Measurements from ENCODE around the gene EARS2. TPM values are rescaled to one million over a fixed set of nuclear protein-coding genes. Genes with fewer than 3 reads are reported as not detected.

Gene EARS2
- total and polyA plus RNA-seq, 8 donors: 7.8 to 176 (median 18.3) TPM

DNA sequence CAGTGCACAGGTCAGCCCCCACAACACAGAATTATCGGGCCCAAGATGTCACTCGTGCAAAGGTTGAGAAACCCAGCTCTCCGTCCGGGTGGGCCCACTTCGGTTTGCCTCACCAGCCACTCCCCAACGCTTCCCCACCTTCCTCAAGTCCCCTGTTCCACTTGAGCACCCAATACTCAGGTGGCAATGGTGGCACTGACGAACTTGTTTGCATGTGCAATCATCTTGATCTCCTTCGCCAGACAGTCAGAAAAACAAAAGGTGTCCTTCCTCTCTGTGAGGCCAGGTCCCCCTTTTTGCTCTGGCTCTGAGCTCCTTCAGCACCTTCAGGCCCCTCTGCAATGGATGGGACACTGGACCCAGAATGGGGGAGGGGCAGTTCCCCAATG is 50.5 kb downstream of the EARS2 start:
- peak overlapping the region in 2 of 5 donors; percentile 8 to 15 for H3K27ac ChIP-seq
- H3K27me3 ChIP-seq: no peaks in the 10 kb centered on the region
- no peaks in the 10 kb centered on the region for H3K36me3 ChIP-seq
- intact Hi-C loops (cut with DNase I; ENCODE audit: low total_unique reads): no loop called here
- no peak overlapping the region for H3K4me3 ChIP-seq
- TF ChIP-seq POLR2AphosphoS5 (IDR thresholded peaks at IDR 0.05) (no peak), CTCF (IDR thresholded peaks at IDR 0.05) (no peak), POLR2A (IDR thresholded peaks at IDR 0.05) (no peak), EP300 (IDR thresholded peaks at IDR 0.05) (no peak)
- WGBS, 5 donors: 91 to 95% (median 92%) methylated on average over 8 of the region's 8 CpGs
- no peak for DNase-seq
- no peaks in the 10 kb centered on the region for H3K9me3 ChIP-seq
- H3K4me1 ChIP-seq: peaks cover 45 to 86% (median 73%) of the 10 kb centered on the region in 4 donors

- intact Hi-C loops (cut with DNase I; ENCODE audit: low total_unique reads): no loop called here
- Histone ChIP-seq H3K27me3 (no peaks in the 10 kb centered on the region), H3K9me3 (no peaks in the 10 kb centered on the region), H3K4me3 (no peak overlapping the region), H3K27ac (peak overlapping the region in 1 of 5 donors; percentile 77), H3K36me3 (no peaks in the 10 kb centered on the region), H3K4me1 (peaks cover 50 to 87% (median 80%) of the 10 kb centered on the region in 4 donors)
- no peak for DNase-seq
- TF ChIP-seq POLR2A (IDR thresholded peaks at IDR 0.05) (no peak), EP300 (IDR thresholded peaks at IDR 0.05) (no peak), POLR2AphosphoS5 (IDR thresholded peaks at IDR 0.05) (no peak), CTCF (IDR thresholded peaks at IDR 0.05) (no peak)
- 75 to 88% (median 85%) methylated on average over 7 of the region's 7 CpGs for WGBS, 5 donors
Observed at GRCh38 chr16:23505671-23506605, 51.2 kb downstream of the EARS2 start.

DNA sequence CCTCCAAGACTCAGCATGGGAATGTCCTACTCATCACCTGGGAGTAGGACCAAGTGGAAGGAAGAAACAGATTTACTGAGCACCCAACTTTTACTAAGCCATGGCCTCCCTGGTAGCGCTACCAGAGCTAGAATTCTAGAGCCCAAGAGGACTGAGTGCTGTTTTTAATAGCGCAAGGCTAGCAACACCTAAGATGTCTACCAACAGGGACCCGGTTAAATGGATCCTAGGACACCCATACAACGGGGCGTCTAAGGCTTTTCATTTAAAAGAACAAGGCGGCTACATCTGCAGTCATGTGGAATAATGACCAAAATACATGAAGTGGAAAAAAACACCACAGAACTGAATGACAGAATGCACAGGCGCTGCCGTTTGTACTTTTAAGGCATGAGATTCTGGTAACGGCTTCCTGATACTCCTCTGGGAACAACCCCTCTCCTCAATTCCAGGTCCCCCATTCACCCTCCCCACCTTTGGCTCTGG is 51.9 kb downstream of the EARS2 start:
- 88 to 97% (median 92%) methylated on average over 9 of the region's 9 CpGs for WGBS, 5 donors
- H3K27ac ChIP-seq: peak overlapping the region in 4 of 5 donors; percentile 18 to 77 (median 58)
- no peaks in the 10 kb centered on the region for H3K27me3 ChIP-seq
- no peak for DNase-seq
- peaks cover 57 to 94% (median 85%) of the 10 kb centered on the region in 4 donors for H3K4me1 ChIP-seq
- H3K9me3 ChIP-seq: no peaks in the 10 kb centered on the region
- peaks cover 0 to 3% (median 0%) of the 10 kb centered on the region in 4 donors for H3K36me3 ChIP-seq
- no peak for TF ChIP-seq EP300 (IDR thresholded peaks at IDR 0.05)
- no peak for TF ChIP-seq POLR2AphosphoS5 (IDR thresholded peaks at IDR 0.05)
- no peak for TF ChIP-seq POLR2A (IDR thresholded peaks at IDR 0.05)
- intact Hi-C loops (cut with DNase I; ENCODE audit: low total_unique reads): no loop called here
- H3K4me3 ChIP-seq: no peak overlapping the region

GRCh38 chr16:23504453-23505179 is 52.5 kb downstream of the EARS2 start:
- no peaks in the 10 kb centered on the region for H3K27me3 ChIP-seq
- 33 to 52% (median 51%) methylated on average over 9 to 13 of the region's 13 CpGs for WGBS, 5 donors
- H3K36me3 ChIP-seq: peaks cover 0 to 5% (median 0%) of the 10 kb centered on the region in 4 donors
- peak overlapping the region; percentile 9 to 77 (median 45) for H3K27ac ChIP-seq
- peaks cover 63 to 100% (median 91%) of the 10 kb centered on the region in 4 donors for H3K4me1 ChIP-seq
- intact Hi-C loops (cut with DNase I; ENCODE audit: low total_unique reads): no loop called here
- no peak overlapping the region for H3K4me3 ChIP-seq
- no peaks in the 10 kb centered on the region for H3K9me3 ChIP-seq
- peak in 1 of 3 donors; percentile 59 for TF ChIP-seq POLR2AphosphoS5 (IDR thresholded peaks at IDR 0.05)
- no peak for TF ChIP-seq POLR2A (IDR thresholded peaks at IDR 0.05)
- TF ChIP-seq CTCF (IDR thresholded peaks at IDR 0.05): no peak
- peak in 1 of 2 donors; percentile 46 for DNase-seq
